Measurements from ENCODE around the gene MLXIP.
"Not testable (repeated sequence)": the region's sequence is repeated elsewhere in the genome, so short reads cannot be mapped to it uniquely, and the experiment has no call there.

- TF ChIP-seq, protein P1, sequence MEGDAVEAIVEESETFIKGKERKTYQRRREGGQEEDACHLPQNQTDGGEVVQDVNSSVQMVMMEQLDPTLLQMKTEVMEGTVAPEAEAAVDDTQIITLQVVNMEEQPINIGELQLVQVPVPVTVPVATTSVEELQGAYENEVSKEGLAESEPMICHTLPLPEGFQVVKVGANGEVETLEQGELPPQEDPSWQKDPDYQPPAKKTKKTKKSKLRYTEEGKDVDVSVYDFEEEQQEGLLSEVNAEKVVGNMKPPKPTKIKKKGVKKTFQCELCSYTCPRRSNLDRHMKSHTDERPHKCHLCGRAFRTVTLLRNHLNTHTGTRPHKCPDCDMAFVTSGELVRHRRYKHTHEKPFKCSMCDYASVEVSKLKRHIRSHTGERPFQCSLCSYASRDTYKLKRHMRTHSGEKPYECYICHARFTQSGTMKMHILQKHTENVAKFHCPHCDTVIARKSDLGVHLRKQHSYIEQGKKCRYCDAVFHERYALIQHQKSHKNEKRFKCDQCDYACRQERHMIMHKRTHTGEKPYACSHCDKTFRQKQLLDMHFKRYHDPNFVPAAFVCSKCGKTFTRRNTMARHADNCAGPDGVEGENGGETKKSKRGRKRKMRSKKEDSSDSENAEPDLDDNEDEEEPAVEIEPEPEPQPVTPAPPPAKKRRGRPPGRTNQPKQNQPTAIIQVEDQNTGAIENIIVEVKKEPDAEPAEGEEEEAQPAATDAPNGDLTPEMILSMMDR (IDR thresholded peaks at IDR 0.05; ENCODE audit: low read length), result not testable (repeated sequence)
- not testable (repeated sequence) for TF ChIP-seq EZH2 (optimal IDR thresholded peaks at IDR 0.05; ENCODE audit: low read depth, low read length); EZH2phosphoT487 (IDR thresholded peaks at IDR 0.05; ENCODE audit: low read length)
Observed at GRCh38 chr12:122176473-122176872, 97.9 kb downstream of the MLXIP start.

Measured in MM.1S (cell line).